ENCODE data around the gene PTPN9. TPM values are rescaled to one million over a fixed set of nuclear protein-coding genes. Genes with fewer than 3 reads are reported as not detected.

The PTPN9 gene
- total and polyA plus RNA-seq, 4 donors, result 7.1 to 32.4 (median 19.9) TPM

- Histone ChIP-seq H3K4me1 (ENCODE audit: control insufficient read depth in 5 of 5, insufficient read depth in 5 of 5, low read length in 5 of 5) (peaks cover 0 to 4% (median 0%) of the 10 kb centered on the region in 5 donors), H3K4me3 (no peak overlapping the region), H3K9me3 (ENCODE audit: control insufficient read depth in 4 of 4, insufficient read depth in 3 of 4, low read length in 3 of 4) (no peaks in the 10 kb centered on the region), H3K36me3 (ENCODE audit: control insufficient read depth in 4 of 4, insufficient read depth in 4 of 4, low read length in 4 of 4) (peaks cover 24 to 40% (median 33%) of the 10 kb centered on the region in 4 donors), H3K27ac (ENCODE audit: low read depth in 1 of 2, low read length in 1 of 2) (no peak overlapping the region), H3K9ac (ENCODE audit: insufficient read depth in 1 of 2, low read length in 2 of 2) (no peak overlapping the region), H3K27me3 (ENCODE audit: control insufficient read depth in 3 of 3, insufficient read depth in 3 of 3, low read length in 2 of 3) (no peaks in the 10 kb centered on the region)
- 90 to 96% methylated on average over 2 of the region's 2 CpGs for WGBS, 2 donors
- peak in 1 of 3 donors; percentile 4 for DNase-seq
- ATAC-seq (ENCODE audit: insufficient read depth, low FRiP score), result no peak
- TF ChIP-seq CTCF (IDR thresholded peaks at IDR 0.05; ENCODE audit: control extremely low read depth, extremely low read depth), result no peak
These were observed 110.1 kb downstream of the PTPN9 start for GRCh38 chr15:75468913-75469598.

- 85 to 96% methylated on average over 4 of the region's 4 CpGs for WGBS, 2 donors
- DNase-seq (no peak), ATAC-seq (ENCODE audit: insufficient read depth, low FRiP score) (no peak)
- Histone ChIP-seq H3K4me1 (ENCODE audit: control insufficient read depth in 5 of 5, insufficient read depth in 5 of 5, low read length in 5 of 5) (peaks cover 0 to 8% (median 0%) of the 10 kb centered on the region in 5 donors), H3K27ac (ENCODE audit: low read depth in 1 of 2, low read length in 1 of 2) (no peak overlapping the region), H3K9me3 (ENCODE audit: control insufficient read depth in 4 of 4, insufficient read depth in 3 of 4, low read length in 3 of 4) (no peaks in the 10 kb centered on the region), H3K36me3 (ENCODE audit: control insufficient read depth in 4 of 4, insufficient read depth in 4 of 4, low read length in 4 of 4) (no peaks in the 10 kb centered on the region), H3K4me3 (no peak overlapping the region), H3K27me3 (ENCODE audit: control insufficient read depth in 3 of 3, insufficient read depth in 3 of 3, low read length in 2 of 3) (no peaks in the 10 kb centered on the region), H3K9ac (ENCODE audit: insufficient read depth in 1 of 2, low read length in 2 of 2) (no peak overlapping the region)
- TF ChIP-seq CTCF (IDR thresholded peaks at IDR 0.05; ENCODE audit: control extremely low read depth, extremely low read depth), result no peak
These were observed 118.5 kb downstream of the PTPN9 start for GRCh38 chr15:75460646-75461045.

- WGBS, 2 donors, result 74 to 91% methylated on average over 1 of the region's 1 CpG
- ATAC-seq (ENCODE audit: insufficient read depth, low FRiP score), result no peak
These were observed 119.5 kb downstream of the PTPN9 start for GRCh38 chr15:75459581-75459980.

More at GRCh38 chr15:75459581-75459980, 119.5 kb downstream of the PTPN9 start:
- H3K4me3 ChIP-seq, result no peak overlapping the region
- no peak for TF ChIP-seq CTCF (IDR thresholded peaks at IDR 0.05; ENCODE audit: control extremely low read depth, extremely low read depth)
- H3K27ac ChIP-seq (ENCODE audit: low read depth in 1 of 2, low read length in 1 of 2), result no peak overlapping the region
- peaks cover 0 to 8% (median 0%) of the 10 kb centered on the region in 5 donors for H3K4me1 ChIP-seq (ENCODE audit: control insufficient read depth in 5 of 5, insufficient read depth in 5 of 5, low read length in 5 of 5)
- H3K36me3 ChIP-seq (ENCODE audit: control insufficient read depth in 4 of 4, insufficient read depth in 4 of 4, low read length in 4 of 4), result no peaks in the 10 kb centered on the region
- no peaks in the 10 kb centered on the region for H3K9me3 ChIP-seq (ENCODE audit: control insufficient read depth in 4 of 4, insufficient read depth in 3 of 4, low read length in 3 of 4)
- H3K27me3 ChIP-seq (ENCODE audit: control insufficient read depth in 3 of 3, insufficient read depth in 3 of 3, low read length in 2 of 3), result no peaks in the 10 kb centered on the region
- H3K9ac ChIP-seq (ENCODE audit: insufficient read depth in 1 of 2, low read length in 2 of 2), result no peak overlapping the region
- DNase-seq, result no peak

Measured in lung (tissue), 12 donors.